ENCODE results near the gene RAB26.

Gene RAB26

GRCh38 chr16:2178321-2179106 is 30.1 kb downstream of the RAB26 start:
- no peak for DNase-seq (ENCODE audit: low read depth)

GRCh38 chr16:2179107-2179501 is 30.7 kb downstream of the RAB26 start:
- no peak for DNase-seq (ENCODE audit: low read depth)

DNA sequence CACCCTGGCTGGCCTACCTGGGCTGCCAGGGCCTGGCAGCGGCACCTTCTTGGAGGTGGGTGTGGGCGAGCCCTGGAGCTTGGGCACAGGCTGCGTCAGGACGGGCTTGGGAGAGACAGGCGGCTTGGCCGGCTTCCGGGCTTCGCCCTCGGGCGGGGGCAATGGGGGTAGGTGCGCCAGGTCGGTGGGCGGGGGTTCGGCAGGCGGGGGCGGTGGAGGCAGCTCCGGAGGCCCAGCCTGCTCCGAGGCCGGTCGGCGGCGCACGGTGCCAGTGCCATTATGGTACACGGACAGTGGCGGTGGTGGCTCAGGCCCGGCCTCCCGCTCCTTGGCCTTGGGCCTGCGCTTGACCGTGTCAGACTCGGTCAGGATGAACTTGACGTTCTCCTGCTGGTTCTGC is 31.2 kb downstream of the RAB26 start:
- DNase-seq (ENCODE audit: low read depth), result no peak

DNA sequence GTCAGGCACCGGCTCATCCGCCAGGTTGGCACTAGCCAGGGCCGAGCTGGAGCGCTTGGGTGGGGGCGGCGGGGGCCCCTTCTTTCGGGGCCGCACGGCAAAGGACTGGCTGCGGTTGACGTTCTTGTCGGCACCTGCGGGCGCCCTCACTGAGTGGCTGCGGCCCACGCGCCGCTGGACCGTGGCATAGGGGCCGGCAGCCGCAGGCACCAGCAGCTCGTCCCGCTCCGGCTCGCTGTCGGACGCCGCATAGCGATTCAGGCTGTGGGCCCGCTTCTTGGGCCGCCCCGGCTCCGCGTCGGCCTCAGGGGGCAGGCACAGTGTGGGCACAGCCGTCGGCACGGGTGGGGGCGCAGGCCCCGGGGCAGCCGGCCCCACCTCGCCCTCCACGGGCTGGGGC is 32.0 kb downstream of the RAB26 start:
- DNase-seq (ENCODE audit: low read depth), result no peak

DNA sequence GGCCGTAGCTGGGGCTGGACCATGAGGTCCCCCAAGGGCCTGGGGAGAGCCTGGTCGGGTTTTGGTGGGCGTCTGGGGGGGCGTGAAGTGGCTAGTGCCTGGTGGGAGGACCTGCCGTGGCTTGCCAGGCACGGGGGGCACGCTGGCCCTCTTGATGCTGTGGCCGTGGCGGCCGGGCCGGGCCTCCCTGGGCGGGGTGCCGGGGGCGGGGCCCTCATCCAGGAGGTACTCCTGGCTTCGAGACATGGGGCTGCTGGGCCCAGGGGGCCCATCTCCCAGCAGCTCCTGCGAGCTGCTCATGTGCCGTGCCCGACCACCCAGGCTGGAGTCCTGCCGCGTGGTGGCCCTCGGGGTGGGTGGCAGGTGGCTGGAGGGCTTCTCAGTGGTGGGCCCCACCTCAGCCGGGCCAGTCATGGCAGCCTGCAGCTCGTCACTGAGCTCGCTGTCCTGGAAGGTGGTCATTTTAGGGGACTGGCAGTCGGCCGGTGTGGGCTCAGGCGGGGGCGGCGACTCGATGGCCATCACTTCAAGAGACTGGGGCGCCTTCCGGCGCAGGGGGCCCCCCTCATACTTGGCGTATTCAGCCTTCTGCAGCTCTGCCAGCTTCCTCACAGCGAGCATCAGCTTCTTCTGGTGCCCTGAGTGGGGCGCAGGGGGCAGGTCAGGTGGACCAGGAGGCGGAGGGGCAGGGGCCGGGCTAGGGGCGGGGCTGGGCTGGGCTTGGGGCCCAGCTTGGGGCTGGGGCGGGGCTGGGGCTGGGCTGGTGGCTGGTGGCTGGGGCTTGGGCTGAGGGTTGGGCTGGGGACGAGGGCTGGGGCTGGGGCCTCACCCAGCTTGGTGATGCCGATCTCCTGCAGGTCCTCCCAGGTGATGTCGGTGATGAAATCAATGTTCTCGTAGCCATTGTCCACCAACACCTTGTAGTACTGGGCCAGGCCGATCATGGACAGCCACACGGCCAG is 32.8 kb downstream of the RAB26 start:
- DNase-seq (ENCODE audit: low read depth), result no peak

DNA sequence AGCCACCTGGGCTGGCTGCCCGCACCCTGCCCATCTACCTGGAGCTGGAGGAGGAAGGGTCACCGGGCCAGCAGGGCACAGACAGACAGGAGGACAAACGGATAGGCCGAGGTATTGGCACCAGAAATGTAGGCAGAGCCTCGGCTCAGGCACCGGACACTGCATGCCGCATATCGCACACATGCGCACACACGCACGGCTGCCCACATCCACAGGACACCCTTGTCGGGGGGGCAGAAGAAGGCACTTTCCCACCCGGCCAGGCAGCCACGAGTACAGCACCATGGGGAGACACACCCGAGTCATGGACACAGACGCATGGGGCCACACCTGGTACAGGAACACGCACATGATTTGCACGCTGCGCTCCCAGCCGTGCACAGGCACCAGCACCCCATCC is 33.5 kb downstream of the RAB26 start:
- no peak for DNase-seq (ENCODE audit: low read depth)

GRCh38 chr16:2183671-2184070 is 35.2 kb downstream of the RAB26 start:
- DNase-seq (ENCODE audit: low read depth), result no peak

DNA sequence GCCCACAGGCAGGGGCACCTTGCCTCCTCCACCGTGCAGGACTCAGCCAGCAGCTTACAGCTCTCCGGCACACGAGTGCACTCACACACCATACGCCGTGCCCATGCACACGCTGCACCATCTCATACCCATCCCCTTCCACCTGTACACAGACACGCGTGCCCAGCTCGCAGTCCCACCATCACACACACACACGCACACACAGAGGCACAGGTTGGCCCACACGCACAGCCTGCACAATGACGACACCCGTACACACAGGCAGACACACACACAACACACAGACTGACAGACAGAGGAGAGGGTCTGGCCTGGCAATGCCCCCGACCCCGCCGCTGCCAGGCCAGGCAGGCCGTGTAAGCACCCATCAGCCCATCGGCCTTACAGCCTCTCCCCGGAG is 35.9 kb downstream of the RAB26 start:
- no peak for DNase-seq (ENCODE audit: low read depth)

GRCh38 chr16:2184962-2185361 is 36.5 kb downstream of the RAB26 start:
- DNase-seq (ENCODE audit: low read depth), result no peak

DNA sequence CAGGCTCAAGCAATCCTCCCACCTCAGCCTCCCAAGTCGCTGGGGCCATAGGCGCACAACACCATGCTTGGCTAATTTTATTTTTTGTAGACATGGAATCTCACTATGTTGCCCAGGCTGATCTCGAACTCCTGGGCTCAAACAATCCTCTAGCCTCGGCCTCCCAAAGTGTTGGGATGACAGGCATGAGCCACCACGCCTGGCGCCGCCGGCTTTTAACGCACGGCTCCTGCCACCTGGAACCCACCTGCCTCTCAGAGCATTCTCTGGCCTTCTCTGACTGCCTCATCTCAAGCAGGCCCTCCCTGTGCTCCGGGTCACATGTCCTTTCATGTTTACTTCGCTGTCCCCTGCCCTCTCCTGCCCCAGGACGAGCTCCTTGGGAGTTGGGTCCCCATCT is 37.6 kb downstream of the RAB26 start:
- no peak for DNase-seq (ENCODE audit: low read depth)

DNA sequence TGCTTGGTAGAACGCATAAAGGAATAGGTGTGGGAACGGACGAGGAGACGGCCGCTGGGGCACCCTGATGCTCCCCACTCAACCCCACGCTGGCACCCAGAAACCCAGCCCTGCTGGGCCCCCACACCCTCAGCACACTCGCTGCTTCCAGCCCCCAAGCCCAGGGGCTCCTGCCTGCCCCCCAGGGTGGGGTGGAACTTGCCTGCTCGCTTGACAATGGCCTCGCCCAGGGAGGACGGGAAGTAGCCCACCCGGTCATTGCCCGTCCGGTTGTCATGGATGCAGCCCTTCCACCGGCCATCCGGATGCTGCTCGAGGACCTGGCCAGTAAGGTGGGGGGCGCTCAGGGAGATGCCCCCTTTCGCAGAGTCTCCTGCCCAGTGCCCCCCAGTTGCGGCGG is 38.1 kb downstream of the RAB26 start:
- DNase-seq (ENCODE audit: low read depth), result no peak

DNA sequence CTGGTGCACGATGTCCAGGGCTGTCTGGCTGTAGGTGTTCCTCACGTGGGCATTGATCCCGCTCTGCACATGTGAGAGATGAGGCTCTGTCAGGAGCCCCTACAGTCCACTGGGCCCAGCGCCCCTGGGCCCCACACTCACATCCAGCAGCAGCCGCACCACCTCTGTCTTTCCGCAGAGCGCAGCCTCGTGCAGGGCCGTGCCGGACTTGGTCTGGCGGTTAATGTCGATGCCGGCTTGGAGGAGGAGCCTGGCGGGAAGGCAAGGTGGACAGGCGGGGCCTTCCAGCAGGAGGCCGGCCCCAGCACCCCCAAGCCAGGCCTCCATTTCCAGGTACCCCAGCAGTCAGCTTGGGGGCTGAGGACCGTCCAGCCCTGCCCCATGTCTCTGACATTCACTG is 38.8 kb downstream of the RAB26 start:
- DNase-seq (ENCODE audit: low read depth), result no peak

DNA sequence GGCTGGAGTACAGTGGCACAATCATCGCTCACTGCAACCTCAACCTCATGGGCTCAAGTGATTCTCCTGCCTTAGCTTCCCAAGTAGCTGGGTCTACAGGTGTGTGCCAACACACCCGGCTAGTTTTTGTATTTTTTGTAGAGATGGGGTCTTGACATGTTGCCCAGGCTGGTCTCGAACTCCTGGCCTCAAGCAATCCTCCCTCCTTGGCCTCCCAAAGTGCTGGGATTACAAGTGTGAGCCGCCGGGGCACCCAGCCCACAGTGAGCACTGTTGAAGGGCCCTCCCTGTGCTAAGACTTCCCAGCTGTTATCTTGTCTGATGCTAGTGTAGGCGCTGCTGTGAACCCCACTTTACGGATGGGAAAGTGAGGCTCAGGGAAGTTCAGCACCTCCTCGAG is 40.0 kb downstream of the RAB26 start:
- DNase-seq (ENCODE audit: low read depth), result no peak

- DNase-seq (ENCODE audit: low read depth), result no peak
These were observed 40.9 kb downstream of the RAB26 start for GRCh38 chr16:2189252-2189893.

GRCh38 chr16:2190002-2190658 is 41.7 kb downstream of the RAB26 start:
- DNase-seq (ENCODE audit: low read depth), result no peak

DNA sequence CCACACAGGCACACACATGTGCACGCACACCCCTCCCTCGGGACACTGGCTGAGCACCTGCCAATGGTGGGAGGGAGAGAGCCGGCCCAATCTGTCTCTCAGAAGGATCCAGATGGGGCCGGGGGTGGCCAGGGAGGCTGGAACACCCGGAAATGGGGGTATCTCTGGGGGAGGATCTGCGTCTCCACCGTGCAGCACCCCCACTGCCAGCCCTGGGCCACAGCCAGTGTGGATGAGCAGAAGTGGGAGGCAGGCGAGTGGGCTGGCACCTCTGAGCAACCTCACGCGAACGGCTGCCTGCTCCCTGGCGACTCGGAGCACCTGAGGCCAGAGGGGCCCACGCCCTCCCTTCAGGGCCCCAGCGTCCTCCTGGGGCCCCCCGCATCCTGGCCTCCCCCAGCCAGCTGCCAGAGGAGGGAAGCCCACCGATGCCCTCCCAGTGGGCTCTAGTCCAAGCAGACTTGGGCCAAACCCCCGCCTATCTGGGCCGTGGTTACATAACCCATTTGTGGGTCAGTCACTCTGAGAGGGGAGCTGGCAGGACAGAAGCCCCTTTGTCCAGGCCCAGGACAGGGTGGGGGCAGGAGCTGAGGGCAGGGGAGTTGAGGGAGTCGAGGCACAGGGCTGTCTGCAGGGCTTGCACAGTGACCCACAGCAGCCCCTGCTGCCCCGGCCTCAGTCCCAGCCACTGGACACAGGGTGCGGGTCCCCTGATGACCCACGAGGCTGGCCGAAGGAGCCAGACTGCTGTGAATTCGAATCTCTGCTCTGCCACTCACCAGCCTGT is 42.4 kb downstream of the RAB26 start:
- DNase-seq (ENCODE audit: low read depth), result no peak

DNA sequence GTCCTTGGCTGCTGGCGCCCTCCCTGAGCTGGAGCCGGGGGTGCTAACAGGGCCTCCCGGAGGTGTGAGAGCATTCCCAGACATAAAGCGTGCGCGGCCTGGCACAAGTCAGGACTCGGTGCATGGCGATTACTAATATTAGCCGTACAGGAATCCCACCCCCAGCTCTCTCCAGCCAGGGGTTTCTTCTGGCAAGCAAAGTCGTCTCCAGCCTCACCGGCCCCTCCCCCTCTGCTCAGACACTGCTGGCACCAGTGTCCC is 43.0 kb downstream of the RAB26 start:
- no peak for DNase-seq (ENCODE audit: low read depth)

DNA sequence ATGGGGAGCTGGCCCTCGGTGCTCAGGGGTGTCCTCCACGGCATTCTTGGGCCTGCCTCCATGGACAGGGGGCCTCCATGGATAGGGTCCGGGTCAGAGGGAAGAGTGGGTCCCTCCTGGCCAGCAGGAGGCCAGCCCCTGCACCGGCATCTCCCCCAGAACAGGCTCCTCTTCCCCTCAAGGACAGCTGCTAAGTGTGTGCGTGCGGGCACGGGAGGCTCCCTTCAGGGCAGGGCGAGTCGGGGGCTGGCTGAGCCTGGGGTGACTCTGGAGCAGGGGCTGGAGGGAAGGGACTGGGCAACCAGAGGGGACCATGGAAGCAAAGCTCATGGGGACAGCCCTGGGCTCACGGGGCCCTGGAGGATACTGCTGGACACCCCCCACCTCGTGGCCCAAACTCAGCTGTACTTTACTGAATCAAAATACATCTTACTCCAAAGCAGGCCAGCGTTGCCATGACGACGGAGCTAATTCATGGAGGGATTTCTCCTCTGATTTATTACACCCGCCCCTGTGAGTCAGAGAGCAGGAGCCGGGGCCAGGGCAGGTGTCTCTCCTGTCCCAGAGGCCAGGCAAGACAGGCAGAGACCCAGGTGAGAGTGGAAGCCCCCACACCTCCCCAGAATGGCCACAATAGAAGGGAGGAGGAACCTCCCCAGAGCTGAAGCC is 45.9 kb downstream of the RAB26 start:
- DNase-seq (ENCODE audit: low read depth), result no peak

GRCh38 chr16:2194852-2195321 is 46.5 kb downstream of the RAB26 start:
- DNase-seq (ENCODE audit: low read depth), result no peak

GRCh38 chr16:2195322-2196161 is 47.1 kb downstream of the RAB26 start:
- no peak for DNase-seq (ENCODE audit: low read depth)

All from HS-5 (cell line).